SH-SY5Y (cell line): ENCODE results near the gene TSPYL6.

Experiments used
- GATA2 ChIP-seq: IDR thresholded peaks from 2 replicates; pipeline ENCODE4 v1.6.1; 2011; ENCODE audit warnings: mild to moderate bottlenecking, low read depth, low read length
- GATA3 ChIP-seq: IDR thresholded peaks from 2 replicates; pipeline ENCODE4 v1.6.1; 2011; ENCODE audit warnings: low read depth, mild to moderate bottlenecking, low read length, moderate library complexity

The TSPYL6 gene

GRCh38 chr2:54262015-54262765, 6.2 kb upstream of the TSPYL6 start:
- no peak for TF ChIP-seq GATA2
- TF ChIP-seq GATA3: no peak

- no peak for TF ChIP-seq GATA2
- no peak for TF ChIP-seq GATA3
Measured at GRCh38 chr2:54261537-54261936, 5.5 kb upstream of the TSPYL6 start.

GRCh38 chr2:54260241-54260595, 4.2 kb upstream of the TSPYL6 start:
- TF ChIP-seq GATA3: no peak
- TF ChIP-seq GATA2: no peak

GRCh38 chr2:54259413-54260240, 3.6 kb upstream of the TSPYL6 start:
- no peak for TF ChIP-seq GATA2
- TF ChIP-seq GATA3: no peak

- TF ChIP-seq GATA2 (no peak), GATA3 (no peak)
Measured at GRCh38 chr2:54258166-54258565, 2.1 kb upstream of the TSPYL6 start.

GRCh38 chr2:54255230-54256090, 569 bp downstream of the TSPYL6 start:
- TF ChIP-seq GATA2: no peak
- no peak for TF ChIP-seq GATA3

GRCh38 chr2:54254180-54254579, 1.8 kb downstream of the TSPYL6 start:
- no peak for TF ChIP-seq GATA2
- no peak for TF ChIP-seq GATA3

- no peak for TF ChIP-seq GATA2
- TF ChIP-seq GATA3: no peak
Measured at GRCh38 chr2:54249629-54250028, 6.4 kb downstream of the TSPYL6 start.

- TF ChIP-seq GATA2: no peak
- TF ChIP-seq GATA3: no peak
Measured at GRCh38 chr2:54247115-54247514, 8.9 kb downstream of the TSPYL6 start.

GRCh38 chr2:54240515-54241469, 15.2 kb downstream of the TSPYL6 start:
- TF ChIP-seq GATA3: no peak
- TF ChIP-seq GATA2: no peak

GRCh38 chr2:54239427-54239826, 16.6 kb downstream of the TSPYL6 start:
- TF ChIP-seq GATA3: no peak
- no peak for TF ChIP-seq GATA2

- TF ChIP-seq GATA3: no peak
- no peak for TF ChIP-seq GATA2
Measured at GRCh38 chr2:54237428-54237827, 18.6 kb downstream of the TSPYL6 start.

GRCh38 chr2:54233832-54234649, 22.0 kb downstream of the TSPYL6 start:
- TF ChIP-seq GATA2 (no peak), GATA3 (no peak)
